ENCODE measurements around the gene TMEM11. TPM values are rescaled to one million over a fixed set of nuclear protein-coding genes. Genes with fewer than 3 reads are reported as not detected.
"Not testable (repeated sequence)": the region's sequence is repeated elsewhere in the genome, so short reads cannot be mapped to it uniquely, and the experiment has no call there.

TMEM11 gene
- total RNA-seq, 1 donor from 2014 or later, result 21.6 TPM

DNA sequence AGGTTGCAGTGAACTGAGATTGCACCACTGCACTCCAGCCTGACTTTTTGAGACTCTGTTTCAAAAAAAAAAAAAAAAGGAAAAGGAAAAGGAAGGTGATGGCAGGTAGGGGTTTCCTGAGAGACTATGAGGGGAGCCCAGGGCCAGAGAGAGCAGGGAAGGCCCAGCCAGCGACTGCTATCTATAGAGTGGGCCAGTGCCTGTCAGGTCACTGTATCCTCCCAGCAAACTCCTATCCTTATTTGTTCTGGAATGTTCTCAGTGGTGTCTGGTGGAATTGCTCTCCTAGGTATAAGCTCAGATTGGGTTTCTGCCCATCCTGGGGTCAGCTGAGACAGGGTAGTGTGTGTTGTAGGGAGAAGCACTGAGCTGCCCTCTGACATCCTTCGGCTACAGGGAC, 14.9 kb upstream of the TMEM11 start:
- no peak for DNase-seq (ENCODE audit: low read depth)
- Histone ChIP-seq H3K4me3 (ENCODE audit: low read depth, low read length) (no peak overlapping the region), H3K27me3 (ENCODE audit: control insufficient read depth, insufficient read depth, low read length) (no peaks in the 10 kb centered on the region), H3K36me3 (ENCODE audit: control insufficient read depth, insufficient read depth, low read length) (no peaks in the 10 kb centered on the region)
- TF ChIP-seq CTCF (IDR thresholded peaks at IDR 0.05; ENCODE audit: insufficient read depth, low read length, poor library complexity, severe bottlenecking), result no peak

GRCh38 chr17:21228111-21228510, 14.2 kb upstream of the TMEM11 start:
- TF ChIP-seq CTCF (IDR thresholded peaks at IDR 0.05; ENCODE audit: insufficient read depth, low read length, poor library complexity, severe bottlenecking), result no peak
- Histone ChIP-seq H3K27me3 (ENCODE audit: control insufficient read depth, insufficient read depth, low read length) (no peaks in the 10 kb centered on the region), H3K36me3 (ENCODE audit: control insufficient read depth, insufficient read depth, low read length) (no peaks in the 10 kb centered on the region), H3K4me3 (ENCODE audit: low read depth, low read length) (no peak overlapping the region)
- DNase-seq (ENCODE audit: low read depth), result no peak

DNA sequence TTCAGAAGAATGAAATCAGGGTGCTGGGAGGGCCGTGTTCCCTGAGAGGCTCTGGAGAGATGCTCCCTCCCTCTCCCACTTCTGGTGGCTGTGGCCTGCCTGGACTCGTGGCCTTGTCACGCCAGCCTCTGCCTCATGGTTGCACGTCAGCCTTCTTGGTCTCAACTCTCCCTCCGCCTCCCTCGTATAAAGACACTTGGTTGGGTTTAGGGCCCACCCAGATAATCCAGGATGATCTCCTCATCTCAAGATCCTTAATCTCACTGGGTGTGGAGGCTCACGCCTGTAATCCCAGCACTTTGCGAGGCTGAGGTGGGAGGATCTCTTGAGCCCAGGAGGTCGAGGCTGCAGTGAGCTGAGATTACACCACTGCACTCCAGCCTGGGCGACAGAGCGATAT, 13.3 kb upstream of the TMEM11 start:
- H3K36me3 ChIP-seq (ENCODE audit: control insufficient read depth, insufficient read depth, low read length); H3K27me3 ChIP-seq (ENCODE audit: control insufficient read depth, insufficient read depth, low read length); H3K4me3 ChIP-seq (ENCODE audit: low read depth, low read length); DNase-seq (ENCODE audit: low read depth): not testable (repeated sequence)

- Histone ChIP-seq H3K4me3 (ENCODE audit: low read depth, low read length) (no peak overlapping the region), H3K36me3 (ENCODE audit: control insufficient read depth, insufficient read depth, low read length) (peaks cover 1% of the 10 kb centered on the region), H3K27me3 (ENCODE audit: control insufficient read depth, insufficient read depth, low read length) (no peaks in the 10 kb centered on the region)
- no peak for DNase-seq (ENCODE audit: low read depth)
- TF ChIP-seq CTCF (IDR thresholded peaks at IDR 0.05; ENCODE audit: insufficient read depth, low read length, poor library complexity, severe bottlenecking), result no peak
These were observed 9.1 kb upstream of the TMEM11 start for GRCh38 chr17:21223086-21223485.

DNA sequence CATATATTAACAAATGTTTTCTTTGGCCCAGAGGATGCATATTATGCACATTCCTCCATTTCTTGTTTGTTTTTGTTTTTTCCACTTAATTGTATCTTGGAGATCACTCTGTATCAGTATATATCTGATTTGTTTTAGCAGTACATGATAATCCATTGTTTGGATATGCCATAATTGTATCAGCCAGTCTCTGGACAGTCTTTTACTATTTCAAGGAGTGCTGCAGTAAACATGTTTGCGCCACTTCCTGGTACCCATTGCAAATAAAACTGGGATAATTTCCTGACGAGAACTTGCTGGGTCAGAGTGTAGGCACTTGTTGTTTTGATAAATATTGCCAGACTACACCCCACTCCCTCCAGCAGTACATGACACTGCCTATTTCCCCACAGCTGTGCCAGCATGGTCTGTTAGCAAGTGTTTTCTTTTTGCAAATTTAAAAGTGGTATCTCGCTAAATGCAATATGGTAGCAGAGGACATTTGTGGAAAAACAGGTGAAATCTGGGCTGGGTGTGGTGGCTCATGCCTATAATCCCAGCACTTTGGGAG, 4.9 kb upstream of the TMEM11 start:
- peaks cover 1% of the 10 kb centered on the region for H3K36me3 ChIP-seq (ENCODE audit: control insufficient read depth, insufficient read depth, low read length)
- DNase-seq (ENCODE audit: low read depth), result no peak
- H3K27me3 ChIP-seq (ENCODE audit: control insufficient read depth, insufficient read depth, low read length), result no peaks in the 10 kb centered on the region
- H3K4me3 ChIP-seq (ENCODE audit: low read depth, low read length), result no peak overlapping the region
- no peak for TF ChIP-seq CTCF (IDR thresholded peaks at IDR 0.05; ENCODE audit: insufficient read depth, low read length, poor library complexity, severe bottlenecking)

DNA sequence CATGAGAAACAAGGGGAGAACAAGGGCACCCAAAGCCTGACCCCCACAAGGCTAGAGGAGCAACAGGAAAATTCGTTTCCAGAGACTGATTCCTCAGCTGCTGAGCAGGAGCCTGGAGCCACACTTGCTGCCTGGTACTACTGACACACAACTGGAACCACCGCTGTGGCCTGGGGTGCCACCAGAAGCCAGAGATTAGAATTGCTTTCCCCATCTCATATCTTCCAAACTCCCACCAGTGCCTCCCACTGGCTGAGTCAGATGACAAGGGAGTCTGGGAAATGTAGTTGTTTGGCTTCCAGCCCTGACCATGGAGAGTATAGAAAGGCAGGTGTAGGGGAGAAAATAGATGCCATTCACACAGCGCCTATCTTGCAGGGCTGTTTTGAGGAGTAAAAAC, 4.1 kb upstream of the TMEM11 start:
- Histone ChIP-seq H3K36me3 (ENCODE audit: control insufficient read depth, insufficient read depth, low read length) (peaks cover 1% of the 10 kb centered on the region), H3K4me3 (ENCODE audit: low read depth, low read length) (no peak overlapping the region), H3K27me3 (ENCODE audit: control insufficient read depth, insufficient read depth, low read length) (no peaks in the 10 kb centered on the region)
- no peak for TF ChIP-seq CTCF (IDR thresholded peaks at IDR 0.05; ENCODE audit: insufficient read depth, low read length, poor library complexity, severe bottlenecking)
- no peak for DNase-seq (ENCODE audit: low read depth)

Measured in kidney epithelial cell (primary cell).